Retinal pigment epithelial cell (primary cell): ENCODE results near the gene EYS.

Experiments used
- DNase-seq: peaks from one replicate; pipeline ENCODE4 v3.0.0-alpha.2; 2010; ENCODE audit warnings: low read depth
- H3K4me3 ChIP-seq: 2 replicates; pipeline ENCODE4 v1.5.1; 2011; ENCODE audit warnings: mild to moderate bottlenecking, low read length, control low read depth, moderate library complexity
- TF ChIP-seq, protein P1 (sequence below): conservative IDR thresholded peaks from 2 replicates; pipeline ENCODE4 v1.5.1; 2011; ENCODE audit warnings: low read depth, low read length, control low read depth, inconsistent platforms

The EYS gene

DNA sequence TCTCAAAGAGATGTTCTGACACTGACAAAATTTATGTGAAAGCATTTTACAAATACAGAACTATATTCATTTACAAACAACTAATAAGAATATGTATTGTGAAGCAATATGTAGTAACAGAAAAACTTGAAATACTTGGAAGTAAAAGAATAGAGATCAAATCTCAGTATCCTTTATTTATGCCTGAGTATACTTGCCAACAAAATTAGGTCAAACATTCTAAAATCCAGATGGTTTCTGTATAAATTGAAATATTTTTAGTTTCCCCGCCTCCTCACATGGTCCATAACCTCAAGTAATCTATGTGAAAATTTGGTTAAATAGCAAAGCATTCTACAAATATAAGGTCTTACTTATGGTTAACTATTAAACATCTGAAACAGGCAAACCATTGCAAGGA lies 545.4 kb downstream of the EYS start:
- TF ChIP-seq, protein P1, sequence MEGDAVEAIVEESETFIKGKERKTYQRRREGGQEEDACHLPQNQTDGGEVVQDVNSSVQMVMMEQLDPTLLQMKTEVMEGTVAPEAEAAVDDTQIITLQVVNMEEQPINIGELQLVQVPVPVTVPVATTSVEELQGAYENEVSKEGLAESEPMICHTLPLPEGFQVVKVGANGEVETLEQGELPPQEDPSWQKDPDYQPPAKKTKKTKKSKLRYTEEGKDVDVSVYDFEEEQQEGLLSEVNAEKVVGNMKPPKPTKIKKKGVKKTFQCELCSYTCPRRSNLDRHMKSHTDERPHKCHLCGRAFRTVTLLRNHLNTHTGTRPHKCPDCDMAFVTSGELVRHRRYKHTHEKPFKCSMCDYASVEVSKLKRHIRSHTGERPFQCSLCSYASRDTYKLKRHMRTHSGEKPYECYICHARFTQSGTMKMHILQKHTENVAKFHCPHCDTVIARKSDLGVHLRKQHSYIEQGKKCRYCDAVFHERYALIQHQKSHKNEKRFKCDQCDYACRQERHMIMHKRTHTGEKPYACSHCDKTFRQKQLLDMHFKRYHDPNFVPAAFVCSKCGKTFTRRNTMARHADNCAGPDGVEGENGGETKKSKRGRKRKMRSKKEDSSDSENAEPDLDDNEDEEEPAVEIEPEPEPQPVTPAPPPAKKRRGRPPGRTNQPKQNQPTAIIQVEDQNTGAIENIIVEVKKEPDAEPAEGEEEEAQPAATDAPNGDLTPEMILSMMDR = no peak
- DNase-seq = no peak
- H3K4me3 ChIP-seq = no peak overlapping the region

DNA sequence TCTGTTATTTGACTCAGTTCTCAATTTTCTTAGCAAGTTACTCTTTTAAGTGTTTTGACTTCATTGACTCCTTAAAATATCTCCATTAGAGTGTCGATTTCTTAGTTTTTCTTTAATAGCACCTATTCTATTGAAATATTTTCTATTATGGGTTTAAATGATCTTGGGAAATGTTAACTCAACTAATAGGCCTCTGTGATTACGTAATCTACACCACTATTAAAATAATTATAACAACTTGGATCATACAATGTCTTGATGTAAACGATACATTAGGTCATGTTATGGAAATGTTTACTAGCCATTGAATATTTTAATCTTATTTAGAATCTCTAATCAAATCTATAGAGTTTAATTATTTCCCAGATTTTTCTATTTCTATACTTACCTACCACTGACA lies 550.0 kb downstream of the EYS start:
- no peak for DNase-seq
- TF ChIP-seq, protein P1 = no peak
- H3K4me3 ChIP-seq = no peak overlapping the region

DNA sequence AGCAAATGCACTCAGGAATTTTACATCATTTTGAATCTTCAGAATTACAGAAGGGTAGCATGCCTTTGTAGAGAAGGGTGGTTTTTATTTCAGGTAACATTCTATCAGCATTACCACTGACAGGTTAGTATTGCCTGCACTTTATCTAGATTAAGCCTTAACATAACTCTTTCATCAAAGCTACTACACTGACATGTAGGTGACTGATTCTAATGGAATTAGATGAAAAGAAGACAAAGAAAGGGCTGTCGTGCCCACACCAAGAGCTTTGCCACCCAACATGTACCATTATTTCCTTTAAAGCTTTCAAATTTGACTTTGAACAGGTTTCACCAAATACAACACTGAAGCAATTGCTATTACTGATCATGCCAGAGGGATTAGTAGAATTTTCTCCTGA lies 551.9 kb downstream of the EYS start:
- no peak for DNase-seq
- TF ChIP-seq, protein P1 = no peak
- H3K4me3 ChIP-seq = no peak overlapping the region

DNA sequence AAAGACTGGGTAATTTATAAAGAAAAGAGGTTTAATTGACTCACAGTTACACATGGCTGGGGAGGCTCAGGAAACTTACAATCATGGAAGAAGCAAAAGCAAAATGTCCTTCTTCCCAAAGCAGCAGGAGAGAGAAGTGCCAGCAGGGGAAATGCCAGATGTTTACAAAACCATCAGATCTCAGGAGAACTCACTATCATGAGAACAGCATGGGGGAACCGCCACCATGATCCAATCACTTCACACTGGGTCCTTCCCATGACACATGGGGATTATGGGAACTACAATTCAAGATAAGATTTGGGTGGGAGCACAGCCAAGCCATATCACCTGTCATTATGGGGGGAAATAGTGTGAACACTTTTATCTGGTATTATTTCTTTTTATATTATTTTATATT lies 557.2 kb downstream of the EYS start:
- no peak for DNase-seq
- no peak overlapping the region for H3K4me3 ChIP-seq
- TF ChIP-seq, protein P1 = no peak

DNA sequence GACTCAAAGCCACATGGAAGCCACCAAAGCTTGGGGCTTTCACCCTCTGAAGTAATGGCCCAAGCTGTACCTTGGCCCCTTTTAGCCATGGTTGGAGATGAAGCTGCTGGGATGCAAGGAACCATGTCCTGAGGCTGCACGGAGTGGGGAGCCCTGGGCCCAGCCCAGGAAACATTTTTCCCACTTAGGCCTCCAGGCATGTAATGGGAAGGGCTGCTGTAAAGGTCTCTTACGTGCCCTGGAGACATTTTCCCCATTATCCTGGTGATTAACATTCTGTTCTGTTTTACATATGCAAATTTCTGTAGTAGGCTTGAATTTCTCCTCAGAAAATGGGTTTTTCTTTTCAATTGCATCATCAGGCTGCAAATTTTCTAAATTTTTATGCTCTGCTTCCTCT lies 558.2 kb downstream of the EYS start:
- no peak overlapping the region for H3K4me3 ChIP-seq
- TF ChIP-seq, protein P1 = no peak
- no peak for DNase-seq

DNA sequence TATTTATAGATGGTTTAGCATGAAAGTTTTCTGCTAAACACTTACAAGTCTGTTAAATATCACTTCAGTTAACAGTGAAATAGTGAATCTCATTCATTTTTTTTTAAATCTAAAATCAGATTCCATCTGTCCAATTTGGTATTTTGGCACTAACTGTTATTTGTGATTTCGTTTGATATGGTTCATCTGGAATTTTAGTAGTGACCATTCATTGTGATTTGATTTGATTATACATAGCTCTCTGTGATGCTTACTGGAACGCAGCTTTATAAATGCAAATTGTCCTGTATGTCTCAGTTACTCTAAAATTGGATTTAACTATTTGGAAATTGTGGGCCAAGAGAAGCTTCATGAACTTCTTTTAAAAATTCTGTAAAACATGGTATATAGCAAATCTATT lies 571.5 kb downstream of the EYS start:
- DNase-seq = no peak
- TF ChIP-seq, protein P1 = no peak
- H3K4me3 ChIP-seq = no peak overlapping the region

DNA sequence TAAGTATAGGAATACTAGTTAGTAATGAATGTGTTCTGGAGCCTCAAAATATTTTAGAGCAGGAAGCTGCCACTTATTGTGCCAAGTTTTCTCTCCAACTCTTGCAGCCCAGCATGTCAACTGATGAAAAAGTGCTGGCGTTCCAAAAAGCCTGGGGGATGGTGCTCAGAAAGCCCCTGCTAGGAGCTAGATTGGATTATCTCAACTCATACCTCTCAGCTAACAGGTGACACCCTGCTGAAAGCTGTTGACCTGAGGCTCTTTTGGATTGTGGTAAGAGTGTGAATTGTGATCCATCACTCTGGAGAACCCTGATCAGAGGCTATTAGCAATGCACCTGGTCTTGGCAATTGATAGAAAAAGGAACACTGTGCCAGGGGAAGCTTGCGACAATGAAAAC lies 580.4 kb downstream of the EYS start:
- TF ChIP-seq, protein P1 = no peak
- no peak overlapping the region for H3K4me3 ChIP-seq
- DNase-seq = no peak
